Natural killer cell (primary cell): ENCODE data around the gene ADAM10. TPM values are rescaled to one million over a fixed set of nuclear protein-coding genes. Genes with fewer than 3 reads are reported as not detected.

ENCODE experiments used
- ATAC-seq, 3 donors: fragments of 150-1000 bp in 2 of 3; fragments of 200-7000 bp in 1 of 3; cut with Tn5 transposase; 1 replicate in 1 of 3; 2 replicates in 2 of 3; pipeline ENCODE4 v1.10.0; 2021; ENCODE audit warnings: mild to moderate bottlenecking in 2 of 3, moderate library complexity in 2 of 3
- DNase-seq, 2 donors: peaks; one replicate each; pipeline versions ENCODE4 v3.0.0 to v3.0.0-alpha.2; 2013 to 2021; ENCODE audit warnings: mixed read lengths in 1 of 2
- H3K27ac ChIP-seq: one replicate; pipeline ENCODE4 v1.5.1; 2013; ENCODE audit warnings: mild to moderate bottlenecking, low read length
- H3K27me3 ChIP-seq: one replicate; pipeline ENCODE4 v1.6.1; 2013; ENCODE audit warnings: low read length; ENCODE audit not compliant: control insufficient read depth, insufficient read depth
- H3K36me3 ChIP-seq: one replicate; pipeline ENCODE4 v1.6.1; 2013; ENCODE audit warnings: low read length; ENCODE audit not compliant: control insufficient read depth, insufficient read depth
- H3K4me1 ChIP-seq: one replicate; pipeline ENCODE4 v1.6.1; 2013; ENCODE audit warnings: low read length; ENCODE audit not compliant: control insufficient read depth, insufficient read depth
- H3K4me3 ChIP-seq: one replicate; pipeline ENCODE4 v1.5.1; 2013; ENCODE audit warnings: low read length
- H3K9me3 ChIP-seq: one replicate; pipeline ENCODE4 v1.6.1; 2013; ENCODE audit warnings: low read length; ENCODE audit not compliant: control insufficient read depth, insufficient read depth
- H3K27ac Mint-ChIP-seq, 2 donors: one replicate each; pipeline ENCODE4 v1.8.0; 2022; ENCODE audit warnings: mild to moderate bottlenecking in 2 of 2, mixed read lengths in 2 of 2, moderate library complexity in 1 of 2
- H3K27me3 Mint-ChIP-seq, 2 donors: one replicate each; pipeline ENCODE4 v1.8.0; 2022; ENCODE audit warnings: low read depth in 2 of 2, mixed read lengths in 2 of 2
- H3K36me3 Mint-ChIP-seq: one replicate; pipeline ENCODE4 v1.8.0; 2022; ENCODE audit warnings: mixed read lengths
- H3K4me1 Mint-ChIP-seq, 2 donors: one replicate each; pipeline ENCODE4 v1.8.0; 2022; ENCODE audit warnings: mixed read lengths in 2 of 2
- H3K4me3 Mint-ChIP-seq: one replicate; pipeline ENCODE4 v1.8.0; 2022; ENCODE audit warnings: mild to moderate bottlenecking, moderate library complexity, mixed read lengths
- H3K9me3 Mint-ChIP-seq, 2 donors: one replicate each; pipeline ENCODE4 v1.8.0; 2022; ENCODE audit warnings: mixed read lengths in 2 of 2
- WGBS: methylation state at CpG from one replicate; pipeline ENCODE4 v1.1.7; 2013; ENCODE audit warnings: missing lambda C conversion rate; ENCODE audit not compliant: insufficient coverage; 5-methylcytosine and 5-hydroxymethylcytosine counted together
- intact Hi-C: fragments of 100-400 bp; cut with micrococcal nuclease; formaldehyde crosslinking; loops from one replicate; pipeline ENCODE4 v1.14.2; 2022
- total RNA-seq, 4 donors: library from RNA; stranded (reverse); fragments of 120-200 nt in 1 of 4; gene quantifications; one replicate each; pipeline versions ENCODE4 v1.2.3 to v1.2.4, GENCODE V29; 2013 to 2022
- TF ChIP-seq, protein P1 (sequence below): fragments of 200-600 bp; IDR thresholded peaks from one replicate; pipeline ENCODE4 v1.8.0; 2022; ENCODE audit warnings: antibody characterized with exemption

ADAM10 gene
- total RNA-seq, 3 donors from 2014 or later (not counting 1 experiment from before 2014, with no cell fraction given): 223 to 297 (median 259) TPM

DNA sequence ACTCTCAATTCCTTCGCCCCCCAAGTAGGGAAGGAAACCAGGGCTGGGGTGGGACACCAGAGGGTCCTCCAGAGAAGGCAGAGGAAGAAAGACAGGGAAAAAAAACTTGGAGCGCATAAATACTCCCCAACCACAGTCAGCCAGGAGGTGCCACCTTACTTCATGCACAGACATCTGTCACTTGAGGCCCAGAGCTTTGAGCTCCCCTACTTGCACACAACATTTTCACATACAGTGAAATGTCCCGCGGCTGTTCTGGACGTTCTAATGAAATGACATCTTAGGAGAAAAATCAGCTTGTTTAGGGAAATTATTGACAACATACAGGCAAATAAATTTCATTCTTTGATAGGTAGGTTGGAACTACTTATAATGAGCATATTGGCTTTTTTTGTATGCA, 204.8 kb downstream of the ADAM10 start:
- peak overlapping the region; percentile 80 for H3K4me3 Mint-ChIP-seq
- 91% methylated on average over 5 of the region's 5 CpGs for WGBS
- no peak overlapping the region for H3K4me3 ChIP-seq
- TF ChIP-seq, protein P1, sequence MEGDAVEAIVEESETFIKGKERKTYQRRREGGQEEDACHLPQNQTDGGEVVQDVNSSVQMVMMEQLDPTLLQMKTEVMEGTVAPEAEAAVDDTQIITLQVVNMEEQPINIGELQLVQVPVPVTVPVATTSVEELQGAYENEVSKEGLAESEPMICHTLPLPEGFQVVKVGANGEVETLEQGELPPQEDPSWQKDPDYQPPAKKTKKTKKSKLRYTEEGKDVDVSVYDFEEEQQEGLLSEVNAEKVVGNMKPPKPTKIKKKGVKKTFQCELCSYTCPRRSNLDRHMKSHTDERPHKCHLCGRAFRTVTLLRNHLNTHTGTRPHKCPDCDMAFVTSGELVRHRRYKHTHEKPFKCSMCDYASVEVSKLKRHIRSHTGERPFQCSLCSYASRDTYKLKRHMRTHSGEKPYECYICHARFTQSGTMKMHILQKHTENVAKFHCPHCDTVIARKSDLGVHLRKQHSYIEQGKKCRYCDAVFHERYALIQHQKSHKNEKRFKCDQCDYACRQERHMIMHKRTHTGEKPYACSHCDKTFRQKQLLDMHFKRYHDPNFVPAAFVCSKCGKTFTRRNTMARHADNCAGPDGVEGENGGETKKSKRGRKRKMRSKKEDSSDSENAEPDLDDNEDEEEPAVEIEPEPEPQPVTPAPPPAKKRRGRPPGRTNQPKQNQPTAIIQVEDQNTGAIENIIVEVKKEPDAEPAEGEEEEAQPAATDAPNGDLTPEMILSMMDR: no peak
- H3K36me3 ChIP-seq: no peaks in the 10 kb centered on the region
- H3K27me3 ChIP-seq: no peaks in the 10 kb centered on the region
- H3K27ac ChIP-seq: peak overlapping the region; percentile 19
- no peaks in the 10 kb centered on the region for H3K9me3 ChIP-seq
- H3K36me3 Mint-ChIP-seq: no peaks in the 10 kb centered on the region
- no peaks in the 10 kb centered on the region for H3K9me3 Mint-ChIP-seq
- DNase-seq: no peak
- peak overlapping the region; percentile 90 to 94 for H3K27ac Mint-ChIP-seq
- peaks cover 31 to 44% of the 10 kb centered on the region in 2 donors for H3K4me1 Mint-ChIP-seq
- H3K4me1 ChIP-seq: peaks cover 25% of the 10 kb centered on the region
- intact Hi-C loops: loop anchor here (2.0 kb wide), 1 partner anchor 28 kb away; no protein-coding TSS in a partner anchor
- ATAC-seq: no peak
- H3K27me3 Mint-ChIP-seq: peaks cover 0 to 2% of the 10 kb centered on the region in 2 donors

DNA sequence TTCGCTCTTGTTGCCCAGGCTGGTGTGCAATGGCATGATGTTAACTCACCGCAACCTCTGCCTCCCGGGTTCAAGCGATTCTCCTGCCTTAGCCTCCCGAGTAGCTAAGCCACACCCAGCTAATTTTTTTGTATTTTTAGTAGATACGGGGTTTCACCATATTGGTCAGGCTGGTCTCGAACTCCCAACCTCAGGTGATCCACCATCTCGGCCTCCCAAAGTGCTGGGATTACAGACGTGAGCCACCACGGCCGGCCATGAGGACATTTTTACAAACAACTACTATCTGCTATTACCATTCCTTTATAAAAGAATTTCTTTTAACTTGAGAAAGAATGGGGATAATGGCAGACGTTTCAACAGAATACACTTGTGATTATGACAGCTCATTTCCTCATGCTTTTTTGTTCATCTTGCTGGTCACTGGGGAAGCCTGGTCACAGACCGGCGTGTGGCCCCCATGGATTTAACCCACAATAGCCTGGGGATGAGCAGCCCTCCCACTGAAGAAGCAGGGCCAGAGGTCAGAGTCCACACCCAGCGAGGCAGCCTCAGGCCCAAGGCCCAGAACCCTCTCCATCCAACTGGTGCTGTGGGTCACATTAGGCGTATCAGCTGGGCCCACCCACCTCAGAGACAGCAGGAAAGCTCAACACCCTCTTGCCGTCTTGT, 205.7 kb downstream of the ADAM10 start:
- no peak overlapping the region for H3K27ac ChIP-seq
- no peak overlapping the region for H3K4me3 ChIP-seq
- 91% methylated on average over 14 of the region's 17 CpGs for WGBS
- no peaks in the 10 kb centered on the region for H3K9me3 ChIP-seq
- ATAC-seq (no peak), DNase-seq (no peak)
- H3K27me3 ChIP-seq: no peaks in the 10 kb centered on the region
- H3K4me1 Mint-ChIP-seq: peaks cover 33 to 46% of the 10 kb centered on the region in 2 donors
- H3K4me1 ChIP-seq: peaks cover 25% of the 10 kb centered on the region
- H3K27me3 Mint-ChIP-seq: peaks cover 0 to 3% of the 10 kb centered on the region in 2 donors
- H3K9me3 Mint-ChIP-seq: no peaks in the 10 kb centered on the region
- TF ChIP-seq, protein P1: no peak
- H3K36me3 Mint-ChIP-seq: no peaks in the 10 kb centered on the region
- H3K36me3 ChIP-seq: no peaks in the 10 kb centered on the region
- intact Hi-C loops: loop anchor here (2.0 kb wide), 1 partner anchor 27 kb away; no protein-coding TSS in a partner anchor
- no peak overlapping the region for H3K4me3 Mint-ChIP-seq
- no peak overlapping the region for H3K27ac Mint-ChIP-seq

DNA sequence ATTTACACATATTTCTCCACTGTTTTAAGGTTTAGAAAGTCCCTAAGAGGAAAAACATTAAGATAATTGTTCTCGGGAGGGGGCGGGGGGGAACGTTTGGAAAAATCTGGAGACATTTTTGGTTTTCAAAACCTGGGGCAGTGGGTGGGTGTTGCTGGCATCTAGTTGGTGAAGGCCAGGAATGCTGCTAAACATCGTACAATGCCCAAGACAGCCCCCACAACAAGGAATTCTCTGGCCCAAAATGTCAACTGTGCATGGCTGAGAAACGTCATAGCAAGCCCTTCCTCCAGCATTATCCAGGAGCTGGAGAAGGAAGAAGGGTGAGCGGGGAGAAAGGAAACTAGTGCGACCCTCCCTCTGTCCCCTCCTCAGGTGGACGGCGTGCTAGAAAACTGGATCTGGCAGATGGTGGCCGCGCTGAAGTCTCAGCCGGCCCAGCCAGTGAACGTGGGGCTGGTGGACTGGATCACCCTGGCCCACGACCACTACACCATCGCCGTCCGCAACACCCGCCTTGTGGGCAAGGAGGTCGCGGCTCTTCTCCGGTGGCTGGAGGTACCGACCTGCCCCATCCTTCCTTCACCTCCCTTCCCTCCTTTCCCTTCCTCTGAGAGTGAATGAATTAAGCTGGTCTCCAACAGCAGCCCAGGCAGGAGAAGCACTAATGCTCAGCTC, 208.0 kb downstream of the ADAM10 start:
- Mint-ChIP-seq H3K4me3 (no peak overlapping the region), H3K27me3 (peaks cover 0 to 3% of the 10 kb centered on the region in 2 donors), H3K36me3 (no peaks in the 10 kb centered on the region), H3K4me1 (peaks cover 25 to 32% of the 10 kb centered on the region in 2 donors), H3K27ac (no peak overlapping the region), H3K9me3 (no peaks in the 10 kb centered on the region)
- intact Hi-C loops: no loop called here
- H3K27me3 ChIP-seq: no peaks in the 10 kb centered on the region
- H3K27ac ChIP-seq: no peak overlapping the region
- no peaks in the 10 kb centered on the region for H3K9me3 ChIP-seq
- no peak for DNase-seq
- no peak for ATAC-seq
- no peak overlapping the region for H3K4me3 ChIP-seq
- peaks cover 25% of the 10 kb centered on the region for H3K4me1 ChIP-seq
- 91% methylated on average over 22 of the region's 22 CpGs for WGBS
- TF ChIP-seq, protein P1: no peak
- H3K36me3 ChIP-seq: no peaks in the 10 kb centered on the region
